HG02588 (cell line): ENCODE data around the gene PAPLN.

Source experiments
- ATAC-seq: cut with Tn5 transposase; IDR thresholded peaks from one replicate; pipeline ENCODE4 v1.9.1; 2021; ENCODE audit warnings: mild to moderate bottlenecking, moderate library complexity; ENCODE audit not compliant: unreplicated experiment

Gene PAPLN

GRCh38 chr14:73227812-73228781, 9.2 kb upstream of the PAPLN start:
- ATAC-seq, result no peak

- ATAC-seq, result no peak
Measured at GRCh38 chr14:73230051-73230450, 7.3 kb upstream of the PAPLN start.

DNA sequence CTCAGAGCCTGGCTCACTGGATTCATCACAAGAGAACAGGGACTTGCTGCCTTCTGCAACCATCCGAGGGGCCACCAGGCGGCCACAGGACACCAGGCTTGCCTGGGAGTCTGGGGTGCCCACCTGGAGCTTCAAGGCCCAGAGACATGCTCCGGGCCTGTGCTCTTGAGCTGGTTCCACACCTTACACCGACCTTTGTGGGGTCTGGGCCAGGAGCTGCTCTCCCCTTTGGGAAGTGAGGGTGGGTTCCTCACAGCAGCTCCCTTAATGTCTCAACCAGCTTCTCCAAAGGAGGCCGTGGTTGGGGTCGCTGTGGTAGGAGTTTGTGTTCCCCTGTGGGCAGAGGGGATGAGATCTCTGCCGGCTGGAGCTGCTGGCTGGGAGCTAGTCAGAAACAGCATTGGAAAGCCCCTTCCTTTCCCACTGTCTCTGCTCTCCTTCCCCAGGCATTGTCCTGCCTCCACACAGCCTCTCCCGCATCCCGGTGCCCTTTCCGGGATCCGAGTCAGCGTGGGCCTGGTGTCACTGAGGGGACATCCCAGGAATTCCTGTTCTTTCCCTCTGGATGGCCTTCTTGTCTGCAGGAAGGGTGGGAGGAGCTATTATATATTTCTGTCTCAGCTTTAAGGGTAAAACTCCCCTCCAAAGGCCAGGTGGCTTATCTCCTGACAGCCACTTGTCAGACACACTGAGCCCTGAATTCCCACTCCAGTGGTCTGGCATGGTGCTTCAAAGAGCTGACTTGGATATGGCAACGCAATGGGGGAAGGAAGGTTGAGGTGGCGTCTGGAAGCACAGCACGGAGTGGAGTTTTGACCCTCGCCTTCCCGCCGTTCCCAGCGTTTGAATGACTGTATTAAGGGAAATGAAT, 5.1 kb upstream of the PAPLN start:
- no peak for ATAC-seq

DNA sequence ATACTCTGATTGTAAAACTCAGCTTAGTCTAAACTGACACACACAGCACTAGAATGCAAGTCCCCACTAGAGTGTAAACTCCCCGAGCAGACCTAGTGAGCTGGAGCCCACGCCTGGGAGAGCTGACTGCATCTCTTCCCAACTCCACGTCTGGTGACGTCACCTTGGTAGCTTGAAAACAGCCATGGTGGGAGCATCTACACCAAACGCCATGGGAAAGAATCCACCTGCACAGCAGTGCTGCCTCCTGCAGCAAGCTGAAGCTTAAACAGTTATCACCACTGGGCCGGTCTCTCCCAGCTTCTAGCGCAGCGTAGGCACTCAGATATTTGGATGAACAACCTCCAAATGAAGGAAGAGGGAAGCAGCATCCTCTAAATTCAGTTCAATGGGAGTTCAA, 4.3 kb upstream of the PAPLN start:
- no peak for ATAC-seq

- ATAC-seq, result no peak
Measured at GRCh38 chr14:73233564-73233963, 3.7 kb upstream of the PAPLN start.

DNA sequence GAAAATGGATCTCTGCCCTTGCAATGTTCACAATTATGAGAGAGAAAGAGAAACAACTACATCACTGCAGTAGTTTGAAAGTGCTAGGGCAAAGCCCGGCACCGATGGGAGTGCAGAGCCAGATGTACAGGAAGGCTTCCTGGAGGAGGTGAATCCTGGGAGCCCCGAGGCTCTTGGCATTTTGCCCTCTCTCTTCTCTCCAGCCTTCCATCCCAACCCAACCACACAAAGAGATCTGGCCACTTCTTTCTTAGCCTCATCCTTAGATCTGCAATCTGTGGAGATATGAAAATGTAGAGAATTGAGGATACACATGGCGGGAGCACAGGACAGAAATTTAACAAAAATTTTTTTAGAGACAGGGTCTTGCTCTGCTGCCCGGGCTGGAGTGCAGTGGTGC, 3.3 kb upstream of the PAPLN start:
- ATAC-seq, result no peak

GRCh38 chr14:73234586-73235394, 2.5 kb upstream of the PAPLN start:
- ATAC-seq, result no peak

- no peak for ATAC-seq
Measured at GRCh38 chr14:73235531-73236155, 1.7 kb upstream of the PAPLN start.

DNA sequence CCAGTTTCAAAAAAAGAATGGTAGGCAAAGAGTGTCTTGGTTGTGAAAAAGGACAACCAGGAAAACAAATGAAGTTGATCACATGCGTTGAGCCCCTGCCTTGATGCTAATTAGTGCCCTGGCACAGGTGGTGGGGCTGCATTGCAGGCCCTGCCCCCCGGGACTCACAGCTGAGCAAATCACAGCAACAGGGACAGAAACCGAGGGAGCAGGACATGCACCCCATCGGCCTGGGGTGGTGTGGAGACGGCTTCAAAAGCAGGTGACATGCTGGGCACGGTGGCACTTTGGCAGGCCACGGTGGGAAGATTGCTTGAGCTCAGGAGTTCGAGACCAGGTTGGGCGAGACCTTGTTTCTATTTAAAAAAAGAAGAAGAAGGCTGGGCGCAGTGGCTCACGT, 1.1 kb upstream of the PAPLN start:
- no peak for ATAC-seq

DNA sequence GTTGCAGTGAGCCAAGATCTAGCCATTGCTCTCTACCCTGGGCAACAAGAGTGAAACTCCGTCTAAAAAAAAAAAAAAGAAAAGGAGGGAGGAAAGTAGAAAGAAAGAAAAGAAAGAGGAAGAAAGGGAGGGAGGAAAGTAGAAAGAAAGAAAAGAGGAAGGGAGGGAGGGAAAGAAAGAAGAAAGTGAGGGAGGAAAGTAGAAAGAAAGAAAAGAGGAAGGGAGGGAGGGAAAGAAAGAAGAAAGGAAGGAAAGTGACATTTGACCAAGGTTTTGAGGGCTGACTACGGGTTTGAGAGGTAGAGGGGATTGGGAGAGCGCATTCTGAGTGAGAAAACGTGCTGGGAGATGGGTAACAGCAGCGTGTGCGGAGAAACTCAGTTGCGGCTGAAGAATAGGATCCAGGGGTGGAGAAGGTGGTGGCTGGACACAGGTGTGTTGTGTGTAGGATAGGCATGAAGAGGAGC, 521 bp upstream of the PAPLN start:
- no peak for ATAC-seq

- no peak for ATAC-seq
Measured at GRCh38 chr14:73237786-73238423, 599 bp downstream of the PAPLN start.

GRCh38 chr14:73238424-73238852, 1.1 kb downstream of the PAPLN start:
- no peak for ATAC-seq

DNA sequence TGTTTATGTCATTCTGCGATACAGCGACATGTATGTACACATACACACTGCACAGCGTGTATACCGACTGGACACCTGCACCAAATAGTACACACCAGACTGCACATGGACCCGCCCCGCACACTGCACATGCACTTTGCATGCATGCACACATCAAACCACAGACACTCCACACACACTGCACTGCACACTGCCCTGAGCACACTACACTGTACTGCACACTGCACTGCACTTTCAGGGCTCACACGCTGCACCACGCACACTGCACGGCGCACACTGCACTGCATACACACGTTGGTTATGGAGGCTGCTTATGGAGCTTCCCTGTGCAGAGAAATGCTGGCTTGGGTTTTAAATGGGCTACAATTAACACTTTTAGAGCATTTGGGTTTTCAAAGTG, 1.6 kb downstream of the PAPLN start:
- ATAC-seq, result no peak

GRCh38 chr14:73239393-73240241, 2.3 kb downstream of the PAPLN start:
- no peak for ATAC-seq

GRCh38 chr14:73240816-73241480, 3.6 kb downstream of the PAPLN start:
- no peak for ATAC-seq

DNA sequence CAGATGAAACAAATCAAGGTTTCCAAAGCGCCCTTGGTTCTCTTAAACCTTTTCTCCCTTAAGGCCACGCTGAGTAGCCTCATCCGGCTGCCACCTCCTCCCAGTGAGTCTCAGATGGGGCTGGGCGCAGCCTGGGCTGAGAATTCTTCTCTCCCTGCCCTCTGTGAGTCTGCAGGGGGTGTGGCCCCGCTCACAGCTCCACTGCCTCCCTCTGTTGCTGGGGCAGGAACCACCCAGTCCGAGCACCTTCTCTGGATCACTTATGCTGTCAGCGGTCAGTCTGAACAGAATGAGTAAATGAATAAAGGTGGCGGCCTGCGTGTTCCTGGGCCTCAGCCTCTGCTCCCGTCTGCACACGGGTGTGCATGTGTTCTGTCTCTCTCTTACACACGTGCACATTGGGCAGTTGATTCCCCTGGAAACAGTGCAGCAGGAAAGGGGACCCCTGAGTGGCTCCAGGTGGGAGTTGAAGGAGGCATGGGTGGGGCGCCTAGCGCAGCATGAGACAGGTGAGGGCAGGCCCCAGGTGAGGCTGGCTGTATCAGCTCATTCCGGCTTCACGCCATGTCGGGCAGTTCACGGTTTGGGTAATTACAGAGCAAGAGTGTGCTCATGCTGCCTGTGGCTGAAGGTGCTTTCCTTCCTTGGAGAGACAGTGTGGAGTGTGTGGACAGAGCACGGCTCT, 4.3 kb downstream of the PAPLN start:
- ATAC-seq, result no peak

DNA sequence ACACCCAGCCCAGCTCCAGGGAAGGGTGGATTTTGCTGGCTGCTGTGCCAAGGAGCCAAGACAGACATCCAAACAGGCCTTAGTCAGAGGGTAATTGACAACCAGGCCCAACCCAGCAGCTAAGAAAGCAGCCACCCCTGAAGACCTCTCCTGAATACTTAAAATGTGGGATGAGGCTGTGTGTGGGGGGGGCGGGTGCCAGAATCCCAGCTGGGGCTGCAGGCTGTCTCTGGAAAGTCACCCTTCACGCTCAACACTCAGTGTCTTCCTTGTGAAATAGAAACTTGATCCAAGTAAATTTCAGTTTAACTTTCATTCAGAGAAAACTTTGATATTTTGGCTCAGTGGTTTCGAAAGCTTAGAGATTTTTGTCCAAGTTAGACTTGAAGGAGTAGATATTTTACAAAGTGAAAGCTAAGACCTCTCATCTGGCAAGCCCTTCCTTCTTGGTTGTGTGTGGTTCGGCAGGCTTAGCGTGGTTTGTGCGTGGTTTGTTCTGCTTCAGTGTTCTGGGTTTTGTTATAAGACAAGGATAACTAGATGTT, 5.1 kb downstream of the PAPLN start:
- ATAC-seq, result no peak

DNA sequence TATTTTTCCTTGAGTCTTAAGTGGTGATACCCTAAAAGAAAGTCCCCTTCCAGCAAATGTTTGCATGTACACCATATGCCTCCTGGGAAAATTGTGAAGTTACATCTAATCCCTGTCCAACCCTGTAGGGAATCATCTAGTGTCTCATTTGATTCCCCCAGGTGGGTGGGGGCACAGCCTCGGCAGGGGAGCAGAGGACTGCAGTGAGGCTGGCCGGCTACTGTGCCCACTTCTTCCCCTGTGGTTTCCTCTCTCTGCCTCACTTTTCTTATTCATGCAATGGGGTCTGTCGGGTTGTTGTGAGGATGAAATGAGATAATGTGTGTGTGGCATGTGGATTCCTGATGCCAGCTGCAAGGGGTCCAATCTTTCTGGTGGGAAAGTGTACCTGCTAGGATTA, 6.0 kb downstream of the PAPLN start:
- ATAC-seq, result no peak
